A549 (cell line): Measurements from ENCODE around the gene DUS2. TPM values are rescaled to one million over a fixed set of nuclear protein-coding genes. Genes with fewer than 3 reads are reported as not detected.

ENCODE experiments used
- ATAC-seq, 2 experiments: fragments of 200-7000 bp in 1 of 2; fragments of >200 bp in 1 of 2; cut with Nextera tagmentation in 1 of 2; cut with Tn5 transposase in 1 of 2; 3 replicates each; pipeline versions ENCODE4 v1.8.0 to v1.9.1; 2018 to 2020; ENCODE audit warnings: mild to moderate bottlenecking in 1 of 2, moderate library complexity in 1 of 2
- CTCF ChIA-PET: fragments of 300-600 bp; sonication (Branson Sonifier 250); formaldehyde crosslinking; extraction: SDS; loops from one replicate; lab custom pipeline; 2021; ENCODE audit warnings: antibody characterized with exemption, inconsistent platforms; lab: Yijun Ruan, JAX
- POLR2A ChIA-PET: fragments of 350-600 bp; formaldehyde crosslinking; extraction: SDS; loops from one replicate; lab custom pipeline; 2021; ENCODE audit warnings: antibody characterized with exemption, inconsistent platforms; lab: Yijun Ruan, JAX
- DNase-seq, 2 experiments: peaks; one replicate each; pipeline versions ENCODE4 v3.0.0 to v3.0.0-alpha.2; 2011 to 2016; ENCODE audit warnings: low read depth in 1 of 2, low spot score in 1 of 2
- FAIRE-seq: peaks from 2 replicates; lab custom pipeline; 2011; peaks lifted over from hg19 to GRCh38; lab: Jason Lieb, UNC
- H3K27ac ChIP-seq, 2 experiments: fragments of >200 bp; sonication (Bioruptor Twin); formaldehyde crosslinking; 3 replicates each; pipeline ENCODE4 v1.5.1; 2016 to 2017
- H3K4me1 ChIP-seq: fragments of >200 bp; sonication (Bioruptor Twin); formaldehyde crosslinking; 3 replicates; pipeline ENCODE4 v1.6.1; 2016
- H3K4me2 ChIP-seq: fragments of >200 bp; sonication (Bioruptor Twin); formaldehyde crosslinking; 3 replicates; pipeline ENCODE4 v1.6.1; 2016
- H3K4me3 ChIP-seq: fragments of >200 bp; sonication (Bioruptor Twin); formaldehyde crosslinking; 3 replicates; pipeline ENCODE4 v1.5.1; 2016
- H3K9me3 ChIP-seq: fragments of >200 bp; sonication (Bioruptor Twin); formaldehyde crosslinking; 3 replicates; pipeline ENCODE4 v1.6.1; 2016
- BCL3 ChIP-seq: fragments of >200 bp; sonication (Bioruptor Twin); formaldehyde crosslinking; IDR thresholded peaks from 3 replicates; pipeline ENCODE4 v1.6.1; 2016
- CBX2 ChIP-seq: fragments of 200-600 bp; sonication (generic); IDR thresholded peaks from 2 replicates; pipeline ENCODE4 v1.6.1; 2016; ENCODE audit warnings: low read depth, mild to moderate bottlenecking, borderline replicate concordance
- CBX8 ChIP-seq: fragments of 200-600 bp; sonication (generic); IDR thresholded peaks from 2 replicates; pipeline ENCODE4 v1.6.1; 2016
- CEBPB ChIP-seq, 2 experiments: fragments of >200 bp in 1 of 2; sonication (Bioruptor Twin) in 1 of 2; formaldehyde crosslinking in 1 of 2; IDR thresholded peaks; 2 replicates each; pipeline ENCODE4 v1.6.1; 2012 to 2016
- CHD2 ChIP-seq: fragments of 150-350 bp; IDR thresholded peaks from 2 replicates; pipeline ENCODE4 v1.6.1; 2014; ENCODE audit warnings: low read length; ENCODE audit not compliant: partially characterized antibody
- CHD4 ChIP-seq: fragments of 200-600 bp; sonication (generic); IDR thresholded peaks from 2 replicates; pipeline ENCODE4 v1.6.1; 2016; ENCODE audit warnings: antibody characterized with exemption, mild to moderate bottlenecking, borderline replicate concordance
- EP300 ChIP-seq, 2 experiments: fragments of >200 bp; sonication (Bioruptor Twin); formaldehyde crosslinking; IDR thresholded peaks; 2 replicates in 1 of 2; 3 replicates in 1 of 2; pipeline ENCODE4 v1.6.1; 2016 to 2017
- ESRRA ChIP-seq: fragments of 150-350 bp; IDR thresholded peaks from 2 replicates; pipeline ENCODE4 v1.6.1; 2014; ENCODE audit warnings: mild to moderate bottlenecking, low read length, borderline replicate concordance
- HEYL ChIP-seq: fragments of 250-450 bp; sonication (Bioruptor Pico); IDR thresholded peaks from 2 replicates; pipeline ENCODE4 v1.8.0; 2021; ENCODE audit warnings: mild to moderate bottlenecking, moderate library complexity
- KDM5A ChIP-seq: fragments of 200-600 bp; sonication (generic); IDR thresholded peaks from 2 replicates; pipeline ENCODE4 v1.6.1; 2016; ENCODE audit warnings: antibody characterized with exemption, mild to moderate bottlenecking
- MAFK ChIP-seq: fragments of 450-650 bp; IDR thresholded peaks from 2 replicates; pipeline ENCODE4 v1.6.1; 2014; ENCODE audit not compliant: partially characterized antibody
- MYC ChIP-seq: IDR thresholded peaks from 2 replicates; pipeline ENCODE4 v1.6.1; 2012; ENCODE audit warnings: mild to moderate bottlenecking, inconsistent platforms, low read length, improper control_type of control experiment, borderline replicate concordance
- POLR2AphosphoS2 ChIP-seq: conservative IDR thresholded peaks from 2 replicates; pipeline ENCODE4 v1.6.1; 2012; ENCODE audit warnings: low read length, improper control_type of control experiment, inconsistent platforms
- RFX5 ChIP-seq: fragments of 450-650 bp; IDR thresholded peaks from 2 replicates; pipeline ENCODE4 v1.7.1; 2014; ENCODE audit warnings: antibody characterized with exemption, mild to moderate bottlenecking, moderate library complexity
- RNF2 ChIP-seq: fragments of 200-600 bp; sonication (generic); IDR thresholded peaks from 2 replicates; pipeline ENCODE4 v1.6.1; 2016; ENCODE audit warnings: low read depth, mild to moderate bottlenecking, antibody characterized with exemption, moderate library complexity, borderline replicate concordance
- TFCP2L1 ChIP-seq: fragments of 250-450 bp; sonication (Bioruptor Pico); IDR thresholded peaks from 2 replicates; pipeline ENCODE4 v1.5.0; 2021; ENCODE audit warnings: mild to moderate bottlenecking
- ZFP36 ChIP-seq: fragments of 450-650 bp; IDR thresholded peaks from 2 replicates; pipeline ENCODE4 v1.6.1; 2014; ENCODE audit warnings: borderline replicate concordance; ENCODE audit not compliant: partially characterized antibody
- ZNF302 ChIP-seq: fragments of 250-450 bp; sonication (Bioruptor Pico); IDR thresholded peaks from 2 replicates; pipeline ENCODE4 v1.9.0; 2021; ENCODE audit warnings: inconsistent platforms, mild to moderate bottlenecking, moderate library complexity
- ZSCAN20 ChIP-seq: fragments of 250-450 bp; sonication (Bioruptor Pico); IDR thresholded peaks from 2 replicates; pipeline ENCODE4 v1.8.0; 2022; ENCODE audit warnings: mild to moderate bottlenecking, moderate library complexity
- WGBS: methylation state at CpG from one replicate; pipeline ENCODE4 v1.1.6; 2017; ENCODE audit errors: missing lambda C conversion rate; 5-methylcytosine and 5-hydroxymethylcytosine counted together
- polyA plus RNA-seq, 4 experiments: library from polyadenylated mRNA; depleted of rRNA in 3 of 4; stranded (reverse); fragments of >200 nt; fragmentation: RNase III in 1 of 4; extraction: RNeasy Plus Mini Kit Qiagen cat#74134 plus additional on column Dnase treatment in 1 of 4; gene quantifications; 2 replicates in 3 of 4; 3 replicates in 1 of 4; pipeline ENCODE4 v1.2.3, GENCODE V29; 2011 to 2017
- TF ChIP-seq, protein P1 (sequence below): fragments of 150-350 bp; IDR thresholded peaks from 2 replicates; pipeline ENCODE4 v1.6.1; 2014; ENCODE audit warnings: low read depth, mild to moderate bottlenecking, low read length
- TF ChIP-seq, protein P2 (sequence below): IDR thresholded peaks from 2 replicates; pipeline ENCODE4 v1.6.1; 2012
- TF ChIP-seq, protein P3 (sequence below): IDR thresholded peaks from 2 replicates; pipeline ENCODE4 v1.6.1; 2012
- TF ChIP-seq, protein P4 (sequence below): fragments of 200-600 bp; sonication (generic); IDR thresholded peaks from 2 replicates; pipeline ENCODE4 v1.6.1; 2016; ENCODE audit warnings: antibody characterized with exemption, mild to moderate bottlenecking, moderate library complexity

The DUS2 gene
- polyA plus RNA-seq, 2 of the 4 experiments (the other 2 are of a cell fraction) = 20.8 to 21.5 TPM

DNA sequence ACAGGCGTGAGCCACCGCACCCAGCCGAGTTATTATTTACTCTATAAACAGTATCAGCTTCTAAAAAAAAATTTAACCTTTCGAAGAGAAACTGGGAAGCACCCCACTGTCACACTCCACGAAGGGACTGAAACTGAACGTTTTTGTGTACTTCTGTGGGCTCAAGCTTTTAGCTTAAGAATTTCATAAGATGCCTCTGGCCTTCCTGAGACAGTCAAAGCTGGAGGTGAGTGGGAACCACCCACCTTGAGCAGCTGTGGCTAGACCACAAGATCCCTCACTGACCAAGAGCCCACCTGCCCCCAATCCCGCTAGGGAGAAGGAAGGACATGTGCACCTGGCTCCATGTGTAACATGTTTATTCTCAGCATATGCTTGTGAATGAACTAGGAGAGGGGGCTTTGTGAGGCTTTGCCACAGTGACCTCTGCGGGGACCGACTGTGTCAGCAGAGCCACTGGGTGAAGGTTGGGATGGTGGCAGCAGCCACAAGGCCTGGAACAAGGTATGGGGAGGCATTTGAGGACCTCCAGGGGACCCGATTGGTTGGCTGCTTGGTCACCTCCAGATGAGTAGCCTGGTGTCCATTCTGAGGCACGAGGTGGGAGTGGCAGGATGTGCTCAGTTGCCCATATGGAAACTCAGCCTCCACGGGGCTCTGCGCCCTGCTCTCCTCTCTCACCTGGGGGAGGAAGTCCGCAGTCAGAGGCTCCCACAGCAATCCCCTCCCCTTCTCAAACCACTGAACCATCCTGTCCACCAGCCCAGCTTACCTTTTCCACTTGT is 47.6 kb upstream of the DUS2 start:
- no peak for ATAC-seq
- no peak for TF ChIP-seq CHD4
- no peak for TF ChIP-seq RFX5
- no peak for TF ChIP-seq BCL3
- TF ChIP-seq, protein P1, sequence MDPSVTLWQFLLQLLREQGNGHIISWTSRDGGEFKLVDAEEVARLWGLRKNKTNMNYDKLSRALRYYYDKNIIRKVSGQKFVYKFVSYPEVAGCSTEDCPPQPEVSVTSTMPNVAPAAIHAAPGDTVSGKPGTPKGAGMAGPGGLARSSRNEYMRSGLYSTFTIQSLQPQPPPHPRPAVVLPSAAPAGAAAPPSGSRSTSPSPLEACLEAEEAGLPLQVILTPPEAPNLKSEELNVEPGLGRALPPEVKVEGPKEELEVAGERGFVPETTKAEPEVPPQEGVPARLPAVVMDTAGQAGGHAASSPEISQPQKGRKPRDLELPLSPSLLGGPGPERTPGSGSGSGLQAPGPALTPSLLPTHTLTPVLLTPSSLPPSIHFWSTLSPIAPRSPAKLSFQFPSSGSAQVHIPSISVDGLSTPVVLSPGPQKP = no peak
- TF ChIP-seq CEBPB (IDR thresholded peaks at IDR 0.05) = no peak
- TF ChIP-seq CHD2 = no peak
- TF ChIP-seq MYC = no peak
- TF ChIP-seq, protein P2, sequence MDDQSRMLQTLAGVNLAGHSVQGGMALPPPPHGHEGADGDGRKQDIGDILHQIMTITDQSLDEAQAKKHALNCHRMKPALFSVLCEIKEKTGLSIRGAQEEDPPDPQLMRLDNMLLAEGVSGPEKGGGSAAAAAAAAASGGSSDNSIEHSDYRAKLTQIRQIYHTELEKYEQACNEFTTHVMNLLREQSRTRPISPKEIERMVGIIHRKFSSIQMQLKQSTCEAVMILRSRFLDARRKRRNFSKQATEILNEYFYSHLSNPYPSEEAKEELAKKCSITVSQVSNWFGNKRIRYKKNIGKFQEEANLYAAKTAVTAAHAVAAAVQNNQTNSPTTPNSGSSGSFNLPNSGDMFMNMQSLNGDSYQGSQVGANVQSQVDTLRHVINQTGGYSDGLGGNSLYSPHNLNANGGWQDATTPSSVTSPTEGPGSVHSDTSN = no peak
- TF ChIP-seq, protein P3, sequence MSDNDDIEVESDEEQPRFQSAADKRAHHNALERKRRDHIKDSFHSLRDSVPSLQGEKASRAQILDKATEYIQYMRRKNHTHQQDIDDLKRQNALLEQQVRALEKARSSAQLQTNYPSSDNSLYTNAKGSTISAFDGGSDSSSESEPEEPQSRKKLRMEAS = no peak
- no peak for TF ChIP-seq EP300 (IDR thresholded peaks at IDR 0.05)
- H3K4me1 ChIP-seq = no peaks in the 10 kb centered on the region
- CTCF ChIA-PET = no interaction called here
- H3K4me3 ChIP-seq = no peak overlapping the region
- no peaks in the 10 kb centered on the region for H3K9me3 ChIP-seq
- WGBS = 58% methylated on average over 14 of the region's 14 CpGs
- no peak for DNase-seq
- no peak overlapping the region for H3K27ac ChIP-seq
- POLR2A ChIA-PET = no interaction called here
- no peak for FAIRE-seq
- H3K4me2 ChIP-seq = no peak overlapping the region

DNA sequence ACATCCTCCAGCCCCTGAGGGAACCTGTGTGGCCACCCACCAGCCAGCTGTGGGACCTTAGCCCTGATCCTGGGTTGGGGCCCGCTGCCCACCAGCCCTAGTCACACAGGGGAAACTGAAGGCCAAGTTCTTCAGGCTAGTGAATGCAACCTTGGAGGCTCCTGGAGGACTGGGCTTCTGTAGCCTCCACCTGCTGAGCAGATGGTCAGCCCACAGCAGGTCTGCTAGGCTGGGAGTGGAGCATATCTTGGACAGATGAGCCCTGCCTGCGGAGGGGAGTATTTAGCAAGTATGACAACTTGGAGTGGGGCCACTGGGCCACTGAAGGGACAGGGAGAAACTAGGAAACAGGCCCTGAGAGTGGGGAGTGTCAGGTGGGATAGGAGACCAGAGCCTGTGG is 46.9 kb upstream of the DUS2 start:
- ATAC-seq = peak in 1 of 2 experiments; percentile 30; a peak in 1 of 6 replicates
- WGBS = 100% methylated on average over 1 of the region's 2 CpGs
- POLR2A ChIA-PET = no interaction called here

DNA sequence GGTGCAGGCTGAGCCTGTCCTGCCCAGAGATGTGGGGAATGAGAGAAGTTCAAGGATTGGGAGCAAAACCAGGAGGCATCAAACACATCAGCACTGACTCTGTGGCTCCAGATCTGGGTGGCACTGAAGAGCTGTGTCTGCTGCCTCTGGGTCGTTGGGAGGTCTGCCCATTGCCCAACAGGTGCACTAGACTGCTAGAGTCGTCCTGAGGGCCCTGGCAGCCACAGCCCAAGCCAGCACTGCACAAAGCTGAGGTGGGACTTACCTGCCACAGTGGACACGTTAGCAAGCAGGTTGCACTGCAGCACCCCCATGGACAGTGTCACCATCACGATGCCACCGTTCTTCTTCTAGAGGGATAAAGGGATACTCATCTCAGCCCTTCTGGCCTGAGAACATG is 46.1 kb upstream of the DUS2 start:
- H3K4me1 ChIP-seq = no peaks in the 10 kb centered on the region
- ChIA-PET CTCF (no interaction called here), POLR2A (no interaction called here)
- ATAC-seq = peak; percentile 26 to 28; a peak in 4 of 6 replicates
- WGBS = 44% methylated on average over 5 of the region's 5 CpGs
- no peak overlapping the region for H3K4me3 ChIP-seq
- no peak for FAIRE-seq
- DNase-seq = no peak
- no peak overlapping the region for H3K4me2 ChIP-seq
- TF ChIP-seq ESRRA (no peak), TFCP2L1 (no peak), HEYL (CRISPR knock-in tag) (no peak), ZNF302 (CRISPR knock-in tag) (no peak), CBX2 (no peak), MAFK (no peak), RNF2 (no peak), KDM5A (no peak), CBX8 (no peak)
- TF ChIP-seq, protein P4, sequence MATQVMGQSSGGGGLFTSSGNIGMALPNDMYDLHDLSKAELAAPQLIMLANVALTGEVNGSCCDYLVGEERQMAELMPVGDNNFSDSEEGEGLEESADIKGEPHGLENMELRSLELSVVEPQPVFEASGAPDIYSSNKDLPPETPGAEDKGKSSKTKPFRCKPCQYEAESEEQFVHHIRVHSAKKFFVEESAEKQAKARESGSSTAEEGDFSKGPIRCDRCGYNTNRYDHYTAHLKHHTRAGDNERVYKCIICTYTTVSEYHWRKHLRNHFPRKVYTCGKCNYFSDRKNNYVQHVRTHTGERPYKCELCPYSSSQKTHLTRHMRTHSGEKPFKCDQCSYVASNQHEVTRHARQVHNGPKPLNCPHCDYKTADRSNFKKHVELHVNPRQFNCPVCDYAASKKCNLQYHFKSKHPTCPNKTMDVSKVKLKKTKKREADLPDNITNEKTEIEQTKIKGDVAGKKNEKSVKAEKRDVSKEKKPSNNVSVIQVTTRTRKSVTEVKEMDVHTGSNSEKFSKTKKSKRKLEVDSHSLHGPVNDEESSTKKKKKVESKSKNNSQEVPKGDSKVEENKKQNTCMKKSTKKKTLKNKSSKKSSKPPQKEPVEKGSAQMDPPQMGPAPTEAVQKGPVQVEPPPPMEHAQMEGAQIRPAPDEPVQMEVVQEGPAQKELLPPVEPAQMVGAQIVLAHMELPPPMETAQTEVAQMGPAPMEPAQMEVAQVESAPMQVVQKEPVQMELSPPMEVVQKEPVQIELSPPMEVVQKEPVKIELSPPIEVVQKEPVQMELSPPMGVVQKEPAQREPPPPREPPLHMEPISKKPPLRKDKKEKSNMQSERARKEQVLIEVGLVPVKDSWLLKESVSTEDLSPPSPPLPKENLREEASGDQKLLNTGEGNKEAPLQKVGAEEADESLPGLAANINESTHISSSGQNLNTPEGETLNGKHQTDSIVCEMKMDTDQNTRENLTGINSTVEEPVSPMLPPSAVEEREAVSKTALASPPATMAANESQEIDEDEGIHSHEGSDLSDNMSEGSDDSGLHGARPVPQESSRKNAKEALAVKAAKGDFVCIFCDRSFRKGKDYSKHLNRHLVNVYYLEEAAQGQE = no peak
- TF ChIP-seq, protein P2 = no peak
- no peaks in the 10 kb centered on the region for H3K9me3 ChIP-seq
- H3K27ac ChIP-seq = no peak overlapping the region

More for the DNA sequence above, 46.9 kb upstream of the DUS2 start:
- FAIRE-seq (no peak), DNase-seq (no peak)
- no peaks in the 10 kb centered on the region for H3K4me1 ChIP-seq
- H3K9me3 ChIP-seq = no peaks in the 10 kb centered on the region
- no peak overlapping the region for H3K4me3 ChIP-seq
- TF ChIP-seq CBX8 (no peak), ZFP36 (no peak), ESRRA (no peak), POLR2AphosphoS2 (no peak), CHD2 (no peak), ZSCAN20 (no peak), MAFK (no peak)
- TF ChIP-seq, protein P3 = no peak
- no peak overlapping the region for H3K27ac ChIP-seq
- H3K4me2 ChIP-seq = no peak overlapping the region
- CTCF ChIA-PET = no interaction called here
